ENCODE data around the gene C1QL1.

GRCh38 chr17:44912763-44913544 lies 55.1 kb downstream of the C1QL1 start:
- TF ChIP-seq EZH2phosphoT487 (IDR thresholded peaks at IDR 0.05; ENCODE audit: insufficient read depth, low read depth) (no peak), EZH2 (IDR thresholded peaks at IDR 0.05; ENCODE audit: insufficient read depth, poor library complexity, severe bottlenecking) (no peak)
